Body of pancreas (tissue), 4 donors: ENCODE results near the gene SSRP1. TPM values are rescaled to one million over a fixed set of nuclear protein-coding genes. Genes with fewer than 3 reads are reported as not detected.

Experiments
- ATAC-seq: fragments of 150-250 bp; one replicate; pipeline ENCODE4 v1.9.1; 2016
- DNase-seq, 4 donors: peaks; one replicate each; pipeline ENCODE4 v3.0.0-alpha.2; 2019
- H3K27ac ChIP-seq, 4 donors: fragments of 200-600 bp; sonication (generic); 1 replicate in 3 of 4; 2 replicates in 1 of 4; pipeline versions ENCODE4 v1.5.1 to v1.6.1; 2016 to 2019; ENCODE audit warnings: mild to moderate bottlenecking in 1 of 4, mixed read lengths in 1 of 4, moderate library complexity in 1 of 4
- H3K27me3 ChIP-seq, 2 donors: fragments of 200-600 bp; sonication (generic); one replicate each; pipeline ENCODE4 v1.6.0; 2016; ENCODE audit warnings: mild to moderate bottlenecking in 1 of 2
- H3K36me3 ChIP-seq, 2 donors: fragments of 200-600 bp; sonication (generic); replicated peaks in 1 of 2; 2 replicates each; pipeline ENCODE4 v1.5.1; 2016; ENCODE audit warnings: low read depth in 2 of 2; ENCODE audit not compliant: insufficient read depth in 1 of 2
- H3K4me1 ChIP-seq: fragments of 200-600 bp; sonication (generic); one replicate; pipeline ENCODE4 v1.6.0; 2016
- H3K4me3 ChIP-seq, 2 donors: fragments of 200-600 bp; sonication (generic); 1 replicate in 1 of 2; 2 replicates in 1 of 2; pipeline ENCODE4 v1.5.1; 2016 to 2019
- H3K9me3 ChIP-seq, 3 donors: fragments of 200-600 bp; sonication (generic); 1 replicate in 2 of 3; 2 replicates in 1 of 3; pipeline ENCODE4 v1.5.1; 2016
- CTCF ChIP-seq, 7 experiments: fragments of 450-650 bp in 4 of 7; fragments of 200-600 bp in 3 of 7; sonication (generic) in 3 of 7; IDR thresholded peaks; one replicate each; pipeline ENCODE4 v1.5.1; 2016 to 2019; ENCODE audit warnings: antibody characterized with exemption in 7 of 7
- POLR2A ChIP-seq, 3 donors: fragments of 450-650 bp; IDR thresholded peaks; one replicate each; pipeline ENCODE4 v1.6.1; 2016; ENCODE audit warnings: antibody characterized with exemption in 3 of 3, mild to moderate bottlenecking in 2 of 3
- WGBS, 2 donors: methylation state at CpG; one replicate each; pipeline ENCODE4 v1.1.5; 2017; 5-methylcytosine and 5-hydroxymethylcytosine counted together
- intact Hi-C: fragments of 100-400 bp; cut with DNase I; formaldehyde crosslinking; loops from one replicate; pipeline ENCODE4 v1.15.1; 2023
- total RNA-seq, 2 donors: library from RNA; depleted of rRNA; stranded (reverse); fragments of >200 nt; gene quantifications; one replicate each; pipeline ENCODE4 v1.1.0, GENCODE V29; 2016

Gene SSRP1
- total RNA-seq, 2 donors from 2014 or later, result 44.2 to 51.9 TPM

GRCh38 chr11:57303280-57303989, 32.3 kb downstream of the SSRP1 start:
- 81 to 84% methylated on average over 13 to 17 of the region's 17 CpGs for WGBS, 2 donors

GRCh38 chr11:57302489-57302888, 33.2 kb downstream of the SSRP1 start:
- intact Hi-C loops, result no loop called here
- DNase-seq, result no peak
- no peak overlapping the region for H3K27ac ChIP-seq
- H3K4me1 ChIP-seq, result peaks cover 33% of the 10 kb centered on the region
- no peak overlapping the region for H3K4me3 ChIP-seq
- H3K9me3 ChIP-seq, result peaks cover 0 to 6% (median 0%) of the 10 kb centered on the region in 3 donors
- H3K36me3 ChIP-seq, result peaks cover 36 to 38% of the 10 kb centered on the region in 2 donors
- H3K27me3 ChIP-seq, result no peaks in the 10 kb centered on the region
- ATAC-seq, result no peak
- 93 to 100% methylated on average over 4 to 10 of the region's 15 CpGs for WGBS, 2 donors
- TF ChIP-seq CTCF (IDR thresholded peaks at IDR 0.05) (no peak), POLR2A (IDR thresholded peaks at IDR 0.05) (no peak)

More at GRCh38 chr11:57303280-57303989, 32.3 kb downstream of the SSRP1 start:
- intact Hi-C loops, result no loop called here
- peaks cover 41% of the 10 kb centered on the region for H3K4me1 ChIP-seq
- H3K27ac ChIP-seq, result no peak overlapping the region
- no peak for ATAC-seq
- TF ChIP-seq POLR2A (IDR thresholded peaks at IDR 0.05) (no peak), CTCF (IDR thresholded peaks at IDR 0.05) (no peak)
- H3K27me3 ChIP-seq, result no peaks in the 10 kb centered on the region
- DNase-seq, result no peak
- peaks cover 0 to 6% (median 0%) of the 10 kb centered on the region in 3 donors for H3K9me3 ChIP-seq
- peaks cover 36 to 38% of the 10 kb centered on the region in 2 donors for H3K36me3 ChIP-seq
- no peak overlapping the region for H3K4me3 ChIP-seq

- DNase-seq (no peak), ATAC-seq (no peak)
- Histone ChIP-seq H3K4me3 (no peak overlapping the region), H3K36me3 (peaks cover 36 to 38% of the 10 kb centered on the region in 2 donors), H3K9me3 (peaks cover 0 to 6% (median 0%) of the 10 kb centered on the region in 3 donors), H3K27ac (no peak overlapping the region), H3K27me3 (no peaks in the 10 kb centered on the region), H3K4me1 (peaks cover 33% of the 10 kb centered on the region)
- intact Hi-C loops, result no loop called here
- TF ChIP-seq POLR2A (IDR thresholded peaks at IDR 0.05) (no peak), CTCF (IDR thresholded peaks at IDR 0.05) (no peak)
- 93 to 96% methylated on average over 10 to 24 of the region's 27 CpGs for WGBS, 2 donors
These were observed 33.8 kb downstream of the SSRP1 start for GRCh38 chr11:57301711-57302423.

- H3K36me3 ChIP-seq, result peaks cover 36 to 38% of the 10 kb centered on the region in 2 donors
- H3K27me3 ChIP-seq, result no peaks in the 10 kb centered on the region
- H3K4me3 ChIP-seq, result no peak overlapping the region
- H3K9me3 ChIP-seq, result peaks cover 0 to 6% (median 0%) of the 10 kb centered on the region in 3 donors
- intact Hi-C loops, result no loop called here
- peaks cover 25% of the 10 kb centered on the region for H3K4me1 ChIP-seq
- ATAC-seq (no peak), DNase-seq (no peak)
- no peak overlapping the region for H3K27ac ChIP-seq
- 98 to 99% methylated on average over 10 of the region's 10 CpGs for WGBS, 2 donors
- TF ChIP-seq CTCF (IDR thresholded peaks at IDR 0.05), result no peak
- TF ChIP-seq POLR2A (IDR thresholded peaks at IDR 0.05), result no peak
These were observed 34.9 kb downstream of the SSRP1 start for GRCh38 chr11:57300785-57301184.
